Inferior parietal cortex (tissue), 1 donor: ENCODE data around the gene GOLGA3.

Source experiments
- DNase-seq: peaks from one replicate; pipeline ENCODE4 v3.0.0-alpha.2; 2016; ENCODE audit errors: extremely low spot score

Gene GOLGA3

DNA sequence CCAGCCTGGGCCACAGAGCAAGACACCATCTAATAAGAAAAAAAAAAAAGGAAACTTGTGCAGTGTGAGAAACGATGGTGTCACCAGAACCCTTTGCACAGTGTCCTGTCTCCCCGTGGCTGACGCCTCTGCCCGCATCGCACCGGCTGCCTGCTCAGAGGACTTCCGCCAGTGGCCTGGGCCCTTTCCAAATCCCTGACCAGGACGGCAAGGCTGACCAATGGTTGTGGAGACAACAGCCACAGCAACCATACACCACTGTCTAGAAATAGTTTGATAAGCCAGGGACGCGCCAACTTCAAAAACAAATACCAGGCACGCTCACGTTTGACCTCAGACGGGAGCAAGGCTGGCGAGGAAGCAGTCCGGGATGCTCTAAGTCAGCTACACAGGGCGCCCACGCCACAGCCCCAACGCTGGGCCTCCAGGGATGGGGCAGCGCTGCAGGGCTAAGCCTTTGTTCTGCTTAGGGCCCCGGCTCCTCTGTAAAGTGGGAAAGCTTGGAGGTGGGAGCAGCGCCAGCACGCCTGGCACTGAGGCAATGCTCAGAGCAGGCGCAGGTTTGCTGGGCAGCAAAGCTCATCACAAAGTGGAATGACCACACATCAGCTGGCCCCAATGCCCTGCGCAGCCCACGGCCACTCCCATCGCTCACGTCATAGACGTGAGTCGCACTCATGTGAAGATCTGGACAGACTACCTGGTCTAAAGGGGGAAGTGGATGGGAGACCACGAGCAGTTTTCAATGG lies 105.5 kb downstream of the GOLGA3 start:
- no peak for DNase-seq

DNA sequence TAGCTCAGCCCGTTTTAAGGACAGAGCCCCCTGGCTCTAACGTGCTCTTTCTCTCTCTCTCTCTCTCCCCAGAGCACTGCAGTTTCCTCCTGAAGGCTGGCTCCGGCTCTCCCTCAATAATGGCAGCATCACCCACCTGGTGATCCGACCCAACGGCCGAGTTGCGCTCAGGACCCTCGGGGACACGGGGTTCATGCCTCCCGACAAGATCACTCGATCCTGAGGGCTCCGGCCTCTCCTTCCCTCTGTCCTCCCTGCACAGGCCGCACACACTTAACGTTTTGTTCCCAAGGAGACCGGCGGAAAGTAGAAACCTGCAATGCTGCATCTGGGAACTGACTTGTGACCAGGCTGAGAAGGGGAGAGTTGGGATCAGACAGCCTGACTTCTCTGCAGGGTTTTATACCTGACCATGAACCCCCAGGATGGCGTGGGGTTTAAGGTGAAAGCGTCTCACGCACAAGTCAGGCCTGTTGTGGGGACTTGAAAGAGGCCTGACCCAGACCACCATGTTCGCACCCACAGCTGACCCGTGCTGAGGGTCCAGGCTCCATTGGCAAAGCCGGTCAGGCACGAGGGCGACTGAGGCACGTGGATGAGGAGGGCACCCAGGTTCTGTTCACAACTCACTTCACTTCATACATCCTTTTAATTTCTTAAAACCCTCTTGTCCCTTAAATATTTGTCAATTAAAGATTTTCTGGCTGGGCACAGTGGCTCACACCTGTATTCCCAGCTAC lies 107.9 kb downstream of the GOLGA3 start:
- no peak for DNase-seq

GRCh38 chr12:132719954-132720324 lies 108.7 kb downstream of the GOLGA3 start:
- no peak for DNase-seq

- no peak for DNase-seq
Observed at GRCh38 chr12:132719141-132719953, 109.3 kb downstream of the GOLGA3 start.
